Adrenal gland (tissue), 12 donors: Measurements from ENCODE around the gene PDE4C. TPM values are rescaled to one million over a fixed set of nuclear protein-coding genes. Genes with fewer than 3 reads are reported as not detected.

Experiments used
- DNase-seq, 7 donors: peaks; one replicate each; pipeline ENCODE4 v3.0.0-alpha.2; 2019 to 2020
- H3K27ac ChIP-seq, 5 donors: fragments of 200-600 bp; sonication (generic) in 4 of 5; 1 replicate in 3 of 5; 2 replicates in 2 of 5; pipeline versions ENCODE4 v1.5.1 to v1.8.0; 2016 to 2020; ENCODE audit warnings: mild to moderate bottlenecking in 1 of 5
- H3K27me3 ChIP-seq: fragments of 200-600 bp; 2 replicates; pipeline ENCODE4 v1.8.0; 2021
- H3K36me3 ChIP-seq, 2 donors: fragments of 200-600 bp; replicated peaks in 1 of 2; 1 replicate in 1 of 2; 2 replicates in 1 of 2; pipeline versions ENCODE4 v1.5.1 to v1.8.0; 2018 to 2022
- H3K4me1 ChIP-seq, 2 donors: fragments of 200-600 bp; replicated peaks in 1 of 2; 1 replicate in 1 of 2; 2 replicates in 1 of 2; pipeline versions ENCODE4 v1.5.1 to v1.8.0; 2018 to 2021
- H3K4me3 ChIP-seq, 4 donors: fragments of 200-600 bp; sonication (generic) in 3 of 4; one replicate each; pipeline ENCODE4 v1.5.1; 2016 to 2018
- H3K9me3 ChIP-seq, 3 donors: fragments of 200-600 bp; sonication (generic) in 1 of 3; replicated peaks in 1 of 3; 1 replicate in 2 of 3; 2 replicates in 1 of 3; pipeline versions ENCODE4 v1.5.1 to v1.8.0; 2016 to 2021
- CTCF ChIP-seq, 6 experiments: fragments of 450-650 bp in 4 of 6; fragments of 200-600 bp in 2 of 6; sonication (generic) in 1 of 6; IDR thresholded peaks; 1 replicate in 5 of 6; 2 replicates in 1 of 6; pipeline versions ENCODE4 v1.5.1 to v1.8.0; 2016 to 2021; ENCODE audit warnings: antibody characterized with exemption in 6 of 6, mild to moderate bottlenecking in 2 of 6, moderate library complexity in 1 of 6
- POLR2A ChIP-seq, 2 donors: fragments of 450-650 bp; IDR thresholded peaks; one replicate each; pipeline ENCODE4 v1.6.1; 2017; ENCODE audit warnings: antibody characterized with exemption in 2 of 2, mild to moderate bottlenecking in 2 of 2, moderate library complexity in 1 of 2
- WGBS, 4 donors: extraction: QIAGEN DNeasy Blood & Tissue Kit in 2 of 4; methylation state at CpG; one replicate each; pipeline versions ENCODE4 v1.1.5 to v1.1.7; 2013 to 2017; 5-methylcytosine and 5-hydroxymethylcytosine counted together
- intact Hi-C, 2 donors: fragments of 100-400 bp; cut with DNase I; formaldehyde crosslinking; loops; one replicate each; pipeline versions ENCODE4 v1.14.1 to v1.15.0; 2022 to 2023
- polyA plus RNA-seq, 3 donors: library from polyadenylated mRNA; stranded (reverse); fragments of 200-250 nt in 2 of 3; fragments of 350-450 nt in 1 of 3; fragmentation: Illumina TruSeq in 1 of 3; extraction: RNeasy Lipid Tissue Mini Kit (QIAGEN cat#74804) in 1 of 3; gene quantifications; one replicate each; pipeline ENCODE4 v1.2.3, GENCODE V29; 2013 to 2014
- total RNA-seq, 9 donors: library from RNA; depleted of rRNA in 4 of 9; stranded (reverse); fragments of >200 nt in 4 of 9; fragments of 120-200 nt in 1 of 9; fragmentation: NEBNext Ultra II Directional in 1 of 9; extraction: Animal tissue kit (Norgen Biotek cat#: 25700) in 1 of 9; gene quantifications; one replicate each; pipeline versions ENCODE4 v1.1.0 to v1.2.4, GENCODE V29; 2013 to 2023
- donor health status: healthy with polysubstance abuse.
- donor health status: Bipolar disorder and iron deficiency.
- donor health status: DM: yes; HTN: yes; CAD: no.
- donor health status: DM: no; HTN: no; CAD: no.
- donor health status: DM: no; HTN: no; CAD: no.
- donor health status: DM: yes; HTN: yes; CAD: no.

The PDE4C gene
- total and polyA plus RNA-seq, 12 donors, result 0.11 to 2.4 (median 0.61) TPM; not detected in 1

- Histone ChIP-seq H3K36me3 (no peaks in the 10 kb centered on the region), H3K9me3 (no peaks in the 10 kb centered on the region), H3K4me1 (no peaks in the 10 kb centered on the region), H3K4me3 (no peak overlapping the region), H3K27ac (no peak overlapping the region), H3K27me3 (no peaks in the 10 kb centered on the region)
- no peak for TF ChIP-seq CTCF (IDR thresholded peaks at IDR 0.05)
- TF ChIP-seq POLR2A (IDR thresholded peaks at IDR 0.05), result no peak
- 83 to 88% (median 85%) methylated on average over 5 of the region's 5 CpGs for WGBS, 4 donors
- no peak for DNase-seq
- intact Hi-C loops, result loop anchor here (5.0 kb wide), 2 partner anchors 38 to 138 kb away; no protein-coding TSS in a partner anchor
Measured at GRCh38 chr19:18249834-18250233, 23.6 kb upstream of the PDE4C start.

GRCh38 chr19:18245297-18245696 lies 19.1 kb upstream of the PDE4C start:
- no peaks in the 10 kb centered on the region for H3K27me3 ChIP-seq
- no peaks in the 10 kb centered on the region for H3K9me3 ChIP-seq
- H3K27ac ChIP-seq, result no peak overlapping the region
- TF ChIP-seq CTCF (IDR thresholded peaks at IDR 0.05) (no peak), POLR2A (IDR thresholded peaks at IDR 0.05) (no peak)
- no peak for DNase-seq
- intact Hi-C loops, result no loop called here
- 71 to 76% (median 72%) methylated on average over 7 of the region's 7 CpGs for WGBS, 4 donors
- no peaks in the 10 kb centered on the region for H3K36me3 ChIP-seq
- H3K4me3 ChIP-seq, result no peak overlapping the region
- no peaks in the 10 kb centered on the region for H3K4me1 ChIP-seq

- intact Hi-C loops, result no loop called here
- no peak for DNase-seq
- H3K4me1 ChIP-seq, result no peaks in the 10 kb centered on the region
- H3K4me3 ChIP-seq, result no peak overlapping the region
- H3K36me3 ChIP-seq, result no peaks in the 10 kb centered on the region
- no peak overlapping the region for H3K27ac ChIP-seq
- 24 to 32% (median 30%) methylated on average over 12 of the region's 12 CpGs for WGBS, 4 donors
- H3K27me3 ChIP-seq, result peaks cover 10% of the 10 kb centered on the region
- no peaks in the 10 kb centered on the region for H3K9me3 ChIP-seq
- TF ChIP-seq POLR2A (IDR thresholded peaks at IDR 0.05), result no peak
- no peak for TF ChIP-seq CTCF (IDR thresholded peaks at IDR 0.05)
Measured at GRCh38 chr19:18239303-18239702, 13.1 kb upstream of the PDE4C start.

GRCh38 chr19:18234194-18234593 lies 8.0 kb upstream of the PDE4C start:
- no peak for DNase-seq

More at GRCh38 chr19:18234194-18234593, 8.0 kb upstream of the PDE4C start:
- Histone ChIP-seq H3K4me1 (no peaks in the 10 kb centered on the region), H3K9me3 (no peaks in the 10 kb centered on the region), H3K36me3 (no peaks in the 10 kb centered on the region), H3K27me3 (peaks cover 17% of the 10 kb centered on the region), H3K27ac (no peak overlapping the region), H3K4me3 (no peak overlapping the region)
- TF ChIP-seq CTCF (IDR thresholded peaks at IDR 0.05) (no peak), POLR2A (IDR thresholded peaks at IDR 0.05) (no peak)
- intact Hi-C loops, result no loop called here
- WGBS, 4 donors, result 30 to 44% (median 37%) methylated on average over 6 of the region's 6 CpGs
